ENCODE results near the gene SYCN.

SYCN gene

GRCh38 chr19:39192846-39193245 is 11.2 kb downstream of the SYCN start:
- DNase-seq = no peak

- no peak for DNase-seq
Measured at GRCh38 chr19:39190768-39191167, 13.3 kb downstream of the SYCN start.

GRCh38 chr19:39188960-39189359 is 15.1 kb downstream of the SYCN start:
- DNase-seq = no peak

- DNase-seq = no peak
Measured at GRCh38 chr19:39187552-39187943, 16.5 kb downstream of the SYCN start.

GRCh38 chr19:39186391-39186790 is 17.7 kb downstream of the SYCN start:
- DNase-seq = no peak

- DNase-seq = no peak
Measured at GRCh38 chr19:39183104-39183503, 21.0 kb downstream of the SYCN start.

- DNase-seq = no peak
Measured at GRCh38 chr19:39182174-39182505, 21.9 kb downstream of the SYCN start.

GRCh38 chr19:39181500-39182173 is 22.4 kb downstream of the SYCN start:
- no peak for DNase-seq

- DNase-seq = no peak
Measured at GRCh38 chr19:39180749-39181148, 23.3 kb downstream of the SYCN start.

GRCh38 chr19:39179754-39180153 is 24.3 kb downstream of the SYCN start:
- DNase-seq = no peak

GRCh38 chr19:39178296-39179006 is 25.6 kb downstream of the SYCN start:
- DNase-seq = no peak

- no peak for DNase-seq
Measured at GRCh38 chr19:39177736-39178135, 26.3 kb downstream of the SYCN start.

GRCh38 chr19:39177110-39177699 is 26.9 kb downstream of the SYCN start:
- no peak for DNase-seq

- DNase-seq = no peak
Measured at GRCh38 chr19:39175564-39175963, 28.5 kb downstream of the SYCN start.

- DNase-seq = no peak
Measured at GRCh38 chr19:39174558-39175544, 29.2 kb downstream of the SYCN start.

- no peak for DNase-seq
Measured at GRCh38 chr19:39174142-39174541, 29.9 kb downstream of the SYCN start.

- DNase-seq = no peak
Measured at GRCh38 chr19:39173502-39173991, 30.5 kb downstream of the SYCN start.

- no peak for DNase-seq
Measured at GRCh38 chr19:39172700-39173501, 31.2 kb downstream of the SYCN start.

GRCh38 chr19:39171479-39172465 is 32.3 kb downstream of the SYCN start:
- DNase-seq = no peak

- no peak for DNase-seq
Measured at GRCh38 chr19:39170386-39171231, 33.5 kb downstream of the SYCN start.
